Islet of Langerhans (tissue), 1 donor: ENCODE data around the gene MED8.

Experiments
- FAIRE-seq: peaks from one replicate; lab custom pipeline; 2011; peaks lifted over from hg19 to GRCh38; lab: Jason Lieb, UNC

MED8 gene, protein sequence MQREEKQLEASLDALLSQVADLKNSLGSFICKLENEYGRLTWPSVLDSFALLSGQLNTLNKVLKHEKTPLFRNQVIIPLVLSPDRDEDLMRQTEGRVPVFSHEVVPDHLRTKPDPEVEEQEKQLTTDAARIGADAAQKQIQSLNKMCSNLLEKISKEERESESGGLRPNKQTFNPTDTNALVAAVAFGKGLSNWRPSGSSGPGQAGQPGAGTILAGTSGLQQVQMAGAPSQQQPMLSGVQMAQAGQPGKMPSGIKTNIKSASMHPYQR

DNA sequence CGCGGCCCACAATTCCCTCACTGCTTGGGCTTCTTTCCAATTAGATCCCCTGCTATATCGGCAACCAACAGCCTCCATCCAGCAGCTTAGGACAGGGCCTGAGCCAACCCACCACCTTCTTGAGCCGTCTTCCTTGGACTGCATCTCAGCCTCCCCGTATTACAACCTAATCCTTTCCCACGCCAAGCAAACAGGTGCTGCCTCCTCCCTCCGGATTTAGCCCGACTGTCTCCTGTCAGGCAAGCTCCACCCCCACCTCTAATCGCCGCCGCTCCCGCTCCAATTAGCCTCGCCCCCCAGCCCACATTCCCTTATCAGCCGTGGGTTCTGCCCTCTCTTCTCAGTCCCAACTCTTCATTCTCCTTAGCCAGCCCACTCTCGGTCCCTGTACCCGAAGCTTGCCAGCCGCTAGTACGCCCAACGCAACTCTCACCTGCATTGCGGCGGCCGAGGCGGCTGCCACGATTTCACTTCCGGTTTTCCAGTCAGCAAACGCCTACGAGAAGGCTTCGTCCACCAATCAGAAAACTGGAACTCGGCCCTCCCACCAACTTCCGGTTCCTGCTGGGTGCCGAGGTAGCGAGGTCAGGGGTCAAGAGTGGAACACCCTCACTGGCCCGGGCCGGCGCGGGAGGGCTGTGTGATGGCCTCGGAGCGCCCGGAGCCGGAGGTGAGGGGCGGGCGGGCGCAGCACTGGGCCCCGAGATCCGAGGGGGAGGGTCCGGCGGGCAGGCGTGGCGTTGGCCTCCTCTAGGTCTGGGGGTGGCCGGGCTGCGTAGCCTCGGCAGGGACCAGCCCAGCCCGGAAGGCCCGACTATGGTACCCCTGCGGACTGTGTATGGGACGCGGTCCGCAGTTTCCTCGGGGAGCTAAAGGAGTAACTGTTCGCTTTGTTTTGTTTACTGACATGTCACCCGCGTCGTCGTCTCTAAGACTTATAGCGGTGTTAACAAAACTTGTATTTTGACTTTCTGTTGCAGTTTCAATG, at the start of gene MED8, which contains the start of gene SZT2:
TSS of gene MED8 (minus strand) at position 475 of the 988 bp plus-strand sequence. CDS start at position 439, 36 bp downstream.
TSS of gene SZT2 (plus strand) at position 574 of the 988 bp plus-strand sequence. CDS start at position 644, 70 bp downstream.
- FAIRE-seq = no peak

DNA sequence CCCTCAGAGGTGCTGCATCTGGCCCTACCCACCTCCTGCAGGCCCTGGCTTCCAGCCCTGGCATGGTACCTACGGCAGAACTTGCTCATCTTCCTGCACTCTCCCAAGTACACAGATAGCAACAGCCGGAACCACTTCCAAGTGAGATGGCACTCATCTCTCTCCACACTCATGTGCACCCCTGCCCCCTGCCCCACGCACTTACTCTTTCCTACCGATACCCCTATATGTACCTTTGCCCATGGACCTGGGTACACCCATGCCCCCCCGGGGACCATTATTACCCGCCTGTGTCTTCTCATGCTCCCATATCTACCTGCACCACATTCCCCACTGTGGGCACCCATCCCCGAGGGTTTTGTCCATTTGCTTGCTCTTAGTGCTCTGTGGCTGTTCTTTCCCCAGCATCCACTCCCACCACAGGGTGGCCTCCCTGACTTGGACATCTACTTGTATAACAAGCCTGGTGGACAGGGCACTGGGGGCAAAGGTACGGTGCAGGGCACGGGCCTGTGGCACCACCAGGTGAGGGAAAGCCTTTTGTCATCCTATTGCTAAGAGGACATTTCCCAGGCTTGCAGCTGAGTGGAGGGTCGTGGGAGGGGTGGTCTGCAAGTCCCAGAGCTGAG, 49.5 kb upstream of the MED8 start:
- no peak for FAIRE-seq

DNA sequence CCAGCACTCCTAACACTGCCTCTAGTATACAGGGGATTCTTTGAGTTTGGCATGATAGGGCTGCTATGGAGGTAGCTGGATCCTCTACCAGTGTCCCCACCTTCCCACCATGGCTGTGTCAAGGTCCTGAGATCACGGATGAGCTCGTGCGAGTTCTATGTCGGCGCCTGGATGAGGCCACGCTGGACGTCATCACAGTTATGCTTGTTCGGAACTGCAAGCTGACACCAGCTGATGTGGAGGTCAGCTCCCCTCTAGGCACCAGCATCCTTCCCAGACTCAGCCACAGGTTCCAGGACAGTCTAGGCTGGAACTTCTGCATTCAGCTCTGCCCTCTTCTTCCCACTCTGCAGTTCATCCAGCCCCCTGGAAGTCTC, 49.0 kb upstream of the MED8 start:
- FAIRE-seq = no peak

DNA sequence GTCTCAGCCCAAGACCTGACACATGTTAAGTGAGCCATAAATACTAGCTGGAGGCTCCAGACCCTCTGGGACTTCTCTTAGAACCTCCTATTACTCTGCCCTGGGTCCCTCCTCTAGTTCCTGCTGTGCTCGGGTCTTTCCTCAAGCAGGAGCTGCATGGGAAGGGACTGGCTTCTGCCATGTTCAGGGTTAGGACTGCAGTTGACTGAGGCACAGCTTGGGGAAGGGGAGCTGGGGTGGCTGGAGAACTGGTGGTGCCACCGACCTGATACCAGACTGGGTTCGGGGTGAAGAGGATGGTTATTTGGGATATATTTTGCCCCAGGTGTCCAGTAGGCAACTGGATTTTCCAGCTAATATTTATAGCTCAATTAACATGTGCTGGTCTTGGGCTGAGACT, 48.4 kb upstream of the MED8 start:
- no peak for FAIRE-seq

DNA sequence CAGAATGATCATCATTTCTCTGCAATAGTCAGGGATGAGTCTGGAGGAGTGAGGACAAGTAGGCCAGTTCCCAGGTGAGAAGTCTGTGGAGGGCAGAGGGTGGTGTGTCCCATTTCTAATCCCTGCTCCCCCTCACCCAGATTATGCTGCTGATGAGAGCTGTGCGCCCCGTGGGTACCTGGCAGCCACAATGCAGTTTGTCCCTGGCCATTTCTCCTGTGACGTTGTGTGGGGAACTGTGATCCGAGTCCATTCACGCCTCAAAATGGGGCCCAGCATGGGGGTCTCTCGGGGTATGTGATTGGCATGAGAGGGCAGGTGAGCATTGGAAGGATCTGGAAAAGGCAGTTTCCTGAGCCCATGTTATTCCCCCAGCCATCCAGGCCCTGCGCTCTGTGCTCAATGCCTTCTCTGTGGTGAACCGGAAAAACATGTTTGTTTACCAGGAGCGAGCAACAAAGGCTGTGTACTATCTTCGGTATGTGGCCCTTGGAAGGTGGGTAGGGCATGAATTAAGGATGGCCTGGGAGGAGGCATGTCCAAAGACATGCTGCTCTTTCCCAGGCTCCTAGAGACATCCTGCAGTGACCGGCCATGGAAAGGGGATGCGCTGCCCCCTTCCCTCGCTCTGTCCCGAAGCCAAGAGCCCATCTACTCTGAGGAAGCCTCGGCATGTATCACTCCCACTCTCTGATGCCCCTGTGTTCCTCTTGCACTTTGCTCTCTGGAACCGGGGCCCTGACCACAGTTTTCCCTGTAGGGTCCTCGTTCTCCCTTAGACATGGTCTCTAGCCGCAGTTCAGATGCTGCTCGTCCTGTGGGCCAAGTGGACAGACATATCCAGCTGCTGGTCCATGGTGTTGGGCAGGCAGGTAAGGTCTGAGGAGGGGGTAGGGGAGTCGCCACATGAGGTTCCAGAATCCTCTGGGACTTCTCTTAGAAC, 47.7 kb upstream of the MED8 start:
- FAIRE-seq = no peak

DNA sequence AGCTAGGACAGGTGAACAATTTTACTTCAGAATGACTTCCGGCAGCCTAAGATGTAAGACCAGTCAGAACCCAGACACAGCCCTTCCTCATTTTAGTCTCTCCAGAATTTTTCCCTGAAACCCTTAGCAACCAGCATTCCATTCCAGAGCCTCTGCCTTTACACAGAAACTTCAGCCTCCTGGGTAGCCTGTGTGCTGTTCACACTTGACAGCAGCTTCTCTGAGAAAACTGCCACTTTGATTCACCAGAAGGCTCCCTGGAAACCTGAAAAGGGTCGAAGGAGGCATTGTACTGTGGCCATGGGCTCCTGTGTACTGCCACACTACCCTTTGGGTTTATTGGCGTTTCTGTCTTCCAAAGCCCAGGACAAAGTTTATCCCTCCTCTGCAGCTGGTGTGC, 46.8 kb upstream of the MED8 start:
- no peak for FAIRE-seq

DNA sequence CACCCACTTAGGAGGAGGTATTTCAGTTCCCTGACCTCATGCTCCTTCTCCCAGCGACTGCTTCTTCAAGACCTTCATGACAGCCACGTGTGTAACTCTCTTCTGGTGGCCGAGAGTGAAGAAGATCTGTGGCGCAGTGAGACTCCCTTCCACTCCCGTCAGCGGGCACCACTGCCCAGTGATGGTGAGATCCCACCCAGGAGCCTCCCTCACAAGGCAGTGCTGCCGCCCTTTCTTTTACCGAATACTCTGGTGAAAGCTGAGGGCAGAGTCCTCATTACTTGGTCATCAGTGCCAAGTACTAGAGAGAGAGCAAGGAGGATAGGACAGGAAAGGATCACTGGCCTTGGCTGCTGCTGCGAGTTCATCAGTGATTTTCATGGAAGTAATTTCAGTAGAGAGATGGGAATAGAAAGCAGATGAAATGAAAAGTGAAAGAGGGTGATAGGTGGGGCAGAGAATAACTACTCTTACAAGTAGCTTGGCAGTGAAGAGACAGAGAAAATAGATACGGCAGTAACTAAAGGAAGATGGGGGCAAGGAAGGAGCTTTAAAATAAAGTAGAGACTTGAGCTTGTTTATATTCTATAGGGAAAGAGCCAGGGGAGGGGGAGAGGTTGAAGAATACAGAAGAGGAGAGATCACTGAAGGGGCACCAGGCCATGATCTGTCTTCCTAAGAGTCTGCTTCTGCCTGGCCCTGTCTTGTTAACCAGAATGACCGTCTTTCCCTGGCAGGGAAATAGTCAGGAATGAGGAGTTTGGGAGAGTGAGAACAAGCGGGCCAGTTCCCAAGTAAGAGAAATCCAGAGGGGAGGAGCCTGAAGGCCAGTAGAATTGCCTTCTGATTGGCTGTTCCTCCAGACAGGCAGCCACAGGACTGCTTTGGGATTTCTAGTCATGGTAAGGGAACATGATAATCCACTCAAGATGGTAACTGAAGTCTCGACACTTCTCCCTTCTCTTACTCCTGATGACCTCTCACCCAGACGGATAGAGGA, 45.8 kb upstream of the MED8 start:
- FAIRE-seq = no peak

DNA sequence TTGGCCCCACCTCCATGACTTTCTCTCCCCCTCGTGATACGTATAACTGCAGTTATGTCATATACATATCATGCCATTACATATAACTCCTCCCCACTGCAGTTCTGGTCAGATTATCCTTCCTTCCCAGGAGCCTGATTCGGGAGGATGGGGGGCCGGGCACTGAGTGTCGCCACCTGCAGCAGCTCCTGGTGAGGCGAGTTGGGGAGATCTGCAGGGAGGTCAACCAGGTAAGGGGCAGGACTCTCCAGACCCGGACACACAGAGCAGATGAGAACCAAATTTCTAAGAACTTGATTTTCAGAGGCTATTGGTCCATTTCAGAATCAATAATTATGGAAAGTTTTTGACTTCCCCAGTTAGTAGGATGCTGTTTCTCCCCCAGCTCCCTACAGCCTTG, 44.7 kb upstream of the MED8 start:
- no peak for FAIRE-seq

DNA sequence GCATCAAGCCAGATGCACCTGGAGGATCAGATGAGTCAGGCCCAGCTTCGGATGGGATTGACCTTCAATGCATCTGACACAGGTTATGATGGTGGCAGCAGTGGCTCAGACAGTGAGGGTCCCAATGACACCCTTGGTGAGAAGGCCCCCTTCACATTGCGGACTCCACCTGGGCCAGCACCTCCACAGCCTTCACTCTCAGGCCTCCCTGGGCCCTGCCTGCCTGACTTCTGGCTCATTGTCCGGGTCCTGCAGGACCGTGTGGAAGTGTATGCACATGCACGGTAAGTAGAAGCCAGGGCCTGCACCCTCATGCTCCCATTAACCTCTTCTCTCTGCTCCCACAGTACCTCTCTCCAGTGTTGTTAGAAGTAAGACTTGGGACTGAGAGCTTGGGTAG, 43.3 kb upstream of the MED8 start:
- FAIRE-seq = no peak

DNA sequence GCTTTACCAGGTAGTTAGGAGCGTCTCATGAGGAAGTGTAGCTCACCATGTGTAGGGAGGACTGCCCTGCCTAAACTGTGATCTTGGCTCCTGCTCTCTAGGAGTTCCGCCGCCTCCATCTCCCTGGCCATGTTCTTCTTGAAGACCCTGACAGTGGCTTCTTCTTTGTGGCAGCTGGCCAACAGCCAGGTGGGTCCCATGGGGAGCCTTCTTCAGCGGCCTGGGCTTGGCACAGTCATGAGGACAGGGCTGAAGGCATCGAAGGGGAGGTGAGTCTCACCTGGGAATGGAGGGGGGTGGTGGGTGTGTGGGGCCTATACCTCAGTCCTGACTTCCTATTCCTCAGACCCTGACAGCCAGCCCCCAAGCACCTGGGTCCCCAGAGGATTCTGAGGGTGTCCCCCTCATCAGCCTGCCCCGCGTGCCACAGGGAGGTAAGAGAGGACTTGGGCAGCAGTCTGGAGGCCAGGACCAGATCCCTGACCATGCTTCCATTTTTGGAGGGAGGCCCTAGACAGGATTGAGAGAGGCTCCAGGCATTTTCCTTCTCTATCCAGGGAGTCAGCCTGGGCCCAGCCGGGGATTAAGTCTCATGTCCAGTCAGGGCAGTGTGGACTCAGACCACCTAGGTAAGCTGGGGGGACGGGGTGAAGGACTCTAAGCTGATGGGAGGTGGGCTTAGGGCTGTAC, 42.7 kb upstream of the MED8 start:
- FAIRE-seq = no peak

DNA sequence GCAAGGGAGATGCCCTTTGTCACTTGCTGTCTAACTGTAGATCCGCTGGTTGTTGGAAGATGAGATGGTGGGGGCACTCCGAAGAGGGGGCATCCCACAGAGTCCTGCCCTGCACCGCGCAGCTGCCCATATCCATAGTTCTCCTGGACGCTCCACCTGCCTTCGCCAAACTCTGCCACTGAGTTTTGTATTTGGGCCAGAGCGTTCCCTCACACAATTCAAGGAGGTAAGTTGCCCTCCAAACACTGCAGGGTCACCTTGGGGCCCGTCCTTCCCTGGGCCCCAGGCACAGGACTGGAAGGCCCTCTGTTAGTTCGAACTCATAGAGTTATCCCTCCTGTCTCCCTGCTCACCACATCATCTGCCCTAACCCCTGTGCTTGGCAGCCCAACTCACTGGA, 42.1 kb upstream of the MED8 start:
- FAIRE-seq = no peak

DNA sequence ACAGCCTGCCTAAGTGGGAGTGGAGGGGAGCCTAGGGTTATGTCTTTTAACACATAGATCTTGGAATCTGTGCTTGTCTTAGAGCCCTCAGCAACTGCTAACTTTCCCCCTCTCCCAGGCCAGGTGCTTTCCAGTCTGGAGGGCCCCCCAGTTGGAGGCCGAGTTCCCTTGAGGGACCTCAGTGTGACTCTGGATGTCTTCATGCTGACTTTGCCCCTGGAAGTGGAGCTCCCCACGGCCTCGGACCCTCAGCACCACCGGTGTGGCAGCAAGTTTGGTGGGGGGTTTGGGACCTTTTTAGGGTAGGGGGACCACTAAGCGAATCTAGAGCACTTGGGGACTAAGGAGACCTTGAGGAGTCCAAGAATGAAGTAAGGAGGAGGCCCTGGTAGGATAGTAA, 41.2 kb upstream of the MED8 start:
- FAIRE-seq = no peak

DNA sequence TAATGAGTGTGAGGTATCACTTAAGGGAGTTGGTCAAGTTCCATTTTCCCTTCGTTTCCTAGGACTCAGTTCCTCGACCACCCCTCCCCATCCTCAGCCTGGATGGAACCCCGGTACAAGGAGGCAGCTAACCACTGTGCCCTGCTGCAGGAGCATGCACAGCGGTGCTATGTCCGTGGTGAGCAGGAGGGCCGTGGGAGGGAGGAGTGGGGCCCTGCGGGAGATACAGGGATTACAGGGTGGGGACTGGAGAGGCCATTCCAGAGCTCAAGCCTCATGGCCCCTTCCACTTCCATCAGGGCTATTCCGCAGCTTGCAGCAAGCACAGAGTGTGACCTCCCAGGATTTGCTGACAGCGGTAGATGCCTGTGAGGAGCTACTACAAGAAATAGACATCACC, 38.3 kb upstream of the MED8 start:
- no peak for FAIRE-seq

DNA sequence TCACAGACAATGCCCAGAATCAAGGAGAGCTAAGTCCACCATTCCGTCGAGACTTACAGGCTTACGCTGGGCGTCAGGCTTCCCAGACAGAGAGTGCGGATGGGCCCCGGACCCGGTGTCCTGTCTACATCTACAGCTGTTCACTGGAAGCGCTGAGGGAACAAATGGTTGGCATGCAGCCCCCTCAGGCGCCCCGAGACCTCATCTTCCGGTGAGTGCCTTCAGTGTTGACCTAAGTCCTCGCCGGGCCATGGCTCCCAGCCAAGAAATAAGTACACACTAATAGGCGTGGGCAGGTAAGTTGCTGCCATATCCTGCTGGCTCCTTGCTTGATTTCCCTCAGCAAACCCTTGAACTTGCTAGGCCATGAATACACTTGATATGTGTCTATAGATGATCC, 37.9 kb upstream of the MED8 start:
- no peak for FAIRE-seq

DNA sequence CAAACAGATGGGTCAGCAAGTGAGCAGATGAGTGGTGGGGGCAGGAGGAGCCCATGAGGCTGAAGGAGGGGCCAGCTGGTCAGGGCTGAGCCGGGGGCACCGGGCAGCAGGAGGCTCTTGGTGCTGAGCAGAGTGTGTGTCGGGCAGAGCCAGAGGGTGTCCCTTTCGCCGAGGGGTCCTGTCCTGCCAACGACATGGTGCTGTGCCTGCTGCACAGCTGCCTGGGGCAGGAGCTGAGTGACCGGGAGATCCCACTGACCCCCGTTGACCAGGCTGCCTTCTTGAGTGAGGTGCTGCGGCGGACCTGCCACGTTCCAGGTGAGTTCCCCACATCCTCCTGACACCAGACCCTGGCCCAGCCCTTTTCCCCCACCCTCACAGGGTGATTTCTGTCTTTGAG, 36.6 kb upstream of the MED8 start:
- no peak for FAIRE-seq

DNA sequence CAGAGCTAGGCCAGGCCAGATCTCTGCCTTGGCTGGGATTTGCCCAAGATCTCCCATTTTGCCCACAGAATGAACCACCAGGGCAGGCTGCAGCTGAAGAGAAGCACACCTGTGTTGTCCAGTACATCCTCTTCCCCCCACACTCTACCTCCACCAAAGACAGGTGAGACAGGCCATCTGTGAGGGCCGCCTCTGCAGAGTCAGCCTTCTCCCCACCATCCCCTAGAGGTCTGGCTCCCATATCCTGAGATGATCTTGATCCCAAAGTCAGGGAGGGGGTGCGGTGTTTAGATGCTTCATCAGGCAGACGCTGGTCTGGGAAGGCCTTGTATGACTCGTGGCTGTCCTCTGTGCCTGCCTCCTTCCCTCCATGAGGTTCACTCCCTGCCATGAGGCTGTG, 35.4 kb upstream of the MED8 start:
- FAIRE-seq = no peak

DNA sequence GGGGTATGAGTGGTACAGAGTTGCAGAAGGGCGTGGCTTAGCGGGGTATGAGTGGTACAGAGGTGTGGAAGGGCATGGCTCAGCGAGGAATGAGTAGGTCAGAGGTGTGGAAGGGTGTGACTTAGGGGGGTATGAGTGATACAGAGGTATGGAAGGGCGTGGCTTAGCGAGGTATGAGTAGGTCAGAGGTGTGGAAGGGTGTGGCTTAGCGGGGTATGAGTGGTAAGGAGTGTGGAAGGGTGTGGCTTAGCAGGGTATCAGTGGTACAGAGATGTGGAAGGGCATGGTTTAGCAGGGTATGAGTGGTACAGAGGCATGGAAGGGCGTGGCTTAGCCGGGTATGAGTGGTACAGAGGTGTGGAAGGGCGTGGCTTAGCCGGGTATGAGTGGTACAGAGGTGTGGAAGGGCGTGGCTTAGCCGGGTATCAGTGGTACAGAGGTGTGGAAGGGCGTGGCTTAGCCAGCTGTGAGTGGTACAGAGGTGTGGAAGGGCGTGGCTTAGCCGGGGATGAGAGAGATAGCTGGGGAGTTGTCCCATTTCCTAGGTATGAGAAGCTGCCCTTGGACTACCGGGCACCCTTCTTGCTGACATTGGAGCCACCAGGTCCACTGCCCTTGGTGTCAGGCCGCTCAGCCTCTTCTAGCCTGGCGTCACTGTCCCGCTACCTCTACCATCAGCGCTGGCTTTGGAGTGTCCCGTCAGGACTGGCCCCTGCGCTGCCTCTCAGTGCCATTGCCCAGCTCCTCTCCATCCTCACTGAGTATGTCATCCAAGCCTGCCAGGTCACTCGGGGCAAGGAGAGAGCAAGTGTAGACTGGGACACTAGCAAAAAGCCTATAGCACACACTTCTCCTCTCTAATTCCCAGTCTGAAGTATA, 34.3 kb upstream of the MED8 start:
- FAIRE-seq = no peak

DNA sequence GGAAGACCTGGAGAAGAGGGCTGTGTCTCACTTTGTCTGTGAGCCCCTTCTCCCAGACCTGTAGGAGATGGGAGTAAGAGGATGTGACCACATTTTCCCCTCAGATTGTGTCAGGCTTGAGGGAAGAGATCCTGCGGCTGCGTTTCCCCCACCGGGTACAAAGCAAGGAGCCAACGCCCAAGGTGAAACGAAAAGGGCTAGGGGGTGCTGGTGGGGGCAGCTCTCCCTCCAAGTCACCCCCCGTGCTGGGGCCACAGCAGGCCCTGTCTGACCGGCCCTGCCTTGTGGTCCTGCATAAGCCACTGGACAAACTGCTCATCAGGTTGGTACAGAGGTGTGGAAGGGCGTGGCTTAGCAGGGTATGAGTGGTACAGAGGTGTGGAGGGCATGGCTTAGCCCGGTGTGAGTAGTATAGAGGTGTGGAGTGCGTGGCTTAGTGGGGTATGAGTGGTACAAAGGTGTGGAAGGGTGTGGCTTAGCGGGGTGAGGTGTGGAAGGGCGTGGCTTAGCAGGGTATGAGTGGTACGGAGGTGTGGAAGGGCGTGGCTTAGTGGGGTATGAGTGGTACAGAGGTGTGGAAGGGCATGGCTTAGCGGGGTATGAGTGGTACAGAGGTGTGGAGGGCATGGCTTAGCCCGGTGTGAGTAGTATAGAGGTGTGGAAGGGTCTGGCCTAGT, 33.5 kb upstream of the MED8 start:
- no peak for FAIRE-seq
